ENCODE results near the gene EFNA1. TPM values are rescaled to one million over a fixed set of nuclear protein-coding genes. Genes with fewer than 3 reads are reported as not detected.
A peak's percentile ranks its signal among the peaks of the same experiment; 100 is the strongest.

Gene EFNA1
- total and polyA plus RNA-seq, 2 of the 13 experiments (the other 11 are each of a cell fraction or from before 2014, with no cell fraction given), result 81.8 to 874 TPM

- no peak for TF ChIP-seq RBAK (CRISPR knock-in tag; IDR thresholded peaks at IDR 0.05)
- no peak for TF ChIP-seq ZNF816 (CRISPR knock-in tag; IDR thresholded peaks at IDR 0.05; ENCODE audit: borderline replicate concordance)
- no peak for TF ChIP-seq SOX6 (IDR thresholded peaks at IDR 0.05)
- peak; percentile 59 for TF ChIP-seq SOX6 (CRISPR knock-in tag; IDR thresholded peaks at IDR 0.05)
- no peak for TF ChIP-seq ZNF180 (CRISPR knock-in tag; IDR thresholded peaks at IDR 0.05; ENCODE audit: borderline replicate concordance, low read depth)
- no peak for TF ChIP-seq PRMT3 (CRISPR knock-in tag; IDR thresholded peaks at IDR 0.05; ENCODE audit: borderline replicate concordance, low read depth)
- TF ChIP-seq RORA (CRISPR knock-in tag; IDR thresholded peaks at IDR 0.05), result no peak
- TF ChIP-seq ARID3A (IDR thresholded peaks at IDR 0.05; ENCODE audit: low read depth, low read length), result 0 out of 2 replicates have a peak, but pooled peaks have one; percentile 14
- peak; percentile 42; the same call in 1 of the 2 replicates for TF ChIP-seq THRA (CRISPR knock-in tag; IDR thresholded peaks at IDR 0.05; ENCODE audit: borderline replicate concordance)
- TF ChIP-seq ZNF790 (CRISPR knock-in tag; IDR thresholded peaks at IDR 0.05; ENCODE audit: borderline replicate concordance), result no peak
- no peak for TF ChIP-seq PAXIP1 (CRISPR knock-in tag; conservative IDR thresholded peaks at IDR 0.05)
- TF ChIP-seq ZNF577 (CRISPR knock-in tag; IDR thresholded peaks at IDR 0.05; ENCODE audit: borderline replicate concordance, low read depth), result no peak
- TF ChIP-seq ZNF629 (CRISPR knock-in tag; conservative IDR thresholded peaks at IDR 0.05), result no peak
- TF ChIP-seq YEATS4 (CRISPR knock-in tag; IDR thresholded peaks at IDR 0.05; ENCODE audit: borderline replicate concordance), result no peak
- TF ChIP-seq MIER3 (CRISPR knock-in tag; IDR thresholded peaks at IDR 0.05; ENCODE audit: borderline replicate concordance), result no peak
- no peak for TF ChIP-seq AKNA (CRISPR knock-in tag; IDR thresholded peaks at IDR 0.05; ENCODE audit: borderline replicate concordance)
Measured at GRCh38 chr1:155167166-155168104, 39.8 kb downstream of the EFNA1 start (continued).

Measured in HepG2 (cell line).